H9 (cell line): ENCODE measurements around the gene CLRN1. TPM values are rescaled to one million over a fixed set of nuclear protein-coding genes. Genes with fewer than 3 reads are reported as not detected.

Experiments
- DNase-seq: peaks from one replicate; pipeline ENCODE4 v3.0.0-alpha.2; 2017
- H2AFZ ChIP-seq: one replicate; pipeline ENCODE4 v1.6.1; 2013; ENCODE audit warnings: mild to moderate bottlenecking, low read length, control low read depth, moderate library complexity
- H2AK5ac ChIP-seq: 2 replicates; pipeline ENCODE4 v1.6.1; 2013; ENCODE audit warnings: low read length, control low read depth, mixed read lengths; ENCODE audit not compliant: insufficient read length
- H2BK120ac ChIP-seq: one replicate; pipeline ENCODE4 v1.6.1; 2013; ENCODE audit warnings: low read depth, mild to moderate bottlenecking, low read length, control low read depth, inconsistent platforms; ENCODE audit not compliant: poor library complexity, severe bottlenecking
- H2BK12ac ChIP-seq: 2 replicates; pipeline ENCODE4 v1.6.1; 2013; ENCODE audit warnings: low read length, control low read depth, mixed read lengths, low read depth; ENCODE audit not compliant: insufficient read length
- H2BK15ac ChIP-seq: 2 replicates; pipeline ENCODE4 v1.6.1; 2013; ENCODE audit warnings: low read depth, low read length, control low read depth
- H2BK20ac ChIP-seq: one replicate; pipeline ENCODE4 v1.6.1; 2013; ENCODE audit warnings: low read depth, mild to moderate bottlenecking, low read length, control low read depth, inconsistent platforms; ENCODE audit not compliant: poor library complexity, severe bottlenecking
- H2BK5ac ChIP-seq: 2 replicates; pipeline ENCODE4 v1.6.1; 2013; ENCODE audit warnings: low read length, control low read depth, mixed read lengths; ENCODE audit not compliant: insufficient read length
- H3K14ac ChIP-seq: 2 replicates; pipeline ENCODE4 v1.6.1; 2013; ENCODE audit warnings: low read length, control low read depth; ENCODE audit not compliant: insufficient read depth
- H3K18ac ChIP-seq: 2 replicates; pipeline ENCODE4 v1.6.1; 2013; ENCODE audit warnings: low read depth, mild to moderate bottlenecking, mixed read lengths, low read length, control low read depth; ENCODE audit not compliant: insufficient read length
- H3K23ac ChIP-seq: 2 replicates; pipeline ENCODE4 v1.6.1; 2013; ENCODE audit warnings: low read length, control low read depth, mixed read lengths, low read depth; ENCODE audit not compliant: insufficient read length
- H3K23me2 ChIP-seq: 2 replicates; pipeline ENCODE4 v1.6.1; 2013; ENCODE audit warnings: low read depth, mild to moderate bottlenecking, mixed read lengths, low read length, control low read depth; ENCODE audit not compliant: insufficient read length, poor library complexity, severe bottlenecking
- H3K27ac ChIP-seq: 2 replicates; pipeline ENCODE4 v1.5.1; 2013; ENCODE audit warnings: low read length, control low read depth, mixed read lengths, low read depth; ENCODE audit not compliant: insufficient read length
- H3K27me3 ChIP-seq: 2 replicates; pipeline ENCODE4 v1.6.1; 2013; ENCODE audit warnings: low read length, control low read depth, inconsistent platforms; ENCODE audit not compliant: insufficient read depth
- H3K4ac ChIP-seq: 2 replicates; pipeline ENCODE4 v1.6.1; 2013; ENCODE audit warnings: low read depth, mild to moderate bottlenecking, control low read depth, inconsistent platforms, low read length, moderate library complexity
- H3K4me1 ChIP-seq: 2 replicates; pipeline ENCODE4 v1.6.1; 2013; ENCODE audit warnings: low read length, control low read depth, inconsistent platforms; ENCODE audit not compliant: insufficient read depth
- H3K4me2 ChIP-seq: 2 replicates; pipeline ENCODE4 v1.6.1; 2013; ENCODE audit warnings: low read length, control low read depth, mixed read lengths; ENCODE audit not compliant: insufficient read length, insufficient read depth
- H3K56ac ChIP-seq: 2 replicates; pipeline ENCODE4 v1.6.1; 2013; ENCODE audit warnings: low read depth, mild to moderate bottlenecking, mixed read lengths, low read length, control low read depth; ENCODE audit not compliant: insufficient read length
- H3K79me1 ChIP-seq: 2 replicates; pipeline ENCODE4 v1.6.1; 2013; ENCODE audit warnings: low read depth, mild to moderate bottlenecking, moderate library complexity, low read length, control low read depth, inconsistent platforms; ENCODE audit not compliant: insufficient read depth, poor library complexity, severe bottlenecking
- H3K79me2 ChIP-seq: 2 replicates; pipeline ENCODE4 v1.6.1; 2013; ENCODE audit warnings: low read length, control low read depth, inconsistent platforms; ENCODE audit not compliant: insufficient read depth
- H3K9ac ChIP-seq: 2 replicates; pipeline ENCODE4 v1.6.1; 2013; ENCODE audit warnings: low read length, control low read depth, mixed read lengths; ENCODE audit not compliant: insufficient read length; ENCODE audit errors: extremely low read depth
- H3K9me3 ChIP-seq: one replicate; pipeline ENCODE4 v1.6.1; 2013; ENCODE audit warnings: low read depth, low read length, inconsistent platforms; ENCODE audit not compliant: control insufficient read depth
- H3T11ph ChIP-seq: one replicate; pipeline ENCODE4 v1.6.1; 2013; ENCODE audit warnings: mild to moderate bottlenecking, low read length, control low read depth, inconsistent platforms
- H4K20me1 ChIP-seq: one replicate; pipeline ENCODE4 v1.6.1; 2013; ENCODE audit not compliant: control insufficient read depth, insufficient read length, insufficient read depth
- H4K5ac ChIP-seq: 2 replicates; pipeline ENCODE4 v1.6.1; 2013; ENCODE audit warnings: low read depth, mild to moderate bottlenecking, mixed read lengths, low read length, control low read depth; ENCODE audit not compliant: insufficient read length
- H4K8ac ChIP-seq: replicated peaks from 2 replicates; pipeline ENCODE4 v1.6.1; 2013; ENCODE audit warnings: low read length, control low read depth, mixed read lengths, low read depth; ENCODE audit not compliant: insufficient read length
- H4K91ac ChIP-seq: 2 replicates; pipeline ENCODE4 v1.6.1; 2013; ENCODE audit warnings: low read depth, mild to moderate bottlenecking, moderate library complexity, mixed read lengths, low read length, control low read depth; ENCODE audit not compliant: insufficient read length
- H3K27ac Mint-ChIP-seq, 3 experiments: 2 replicates in 2 of 3; 3 replicates in 1 of 3; pipeline ENCODE4 v1.8.0; 2020 to 2021; ENCODE audit warnings: mixed read lengths in 3 of 3, mild to moderate bottlenecking in 1 of 3, moderate library complexity in 1 of 3
- H3K27me3 Mint-ChIP-seq: 2 replicates; pipeline ENCODE4 v1.8.0; 2021; ENCODE audit warnings: low read depth, mild to moderate bottlenecking, moderate library complexity, mixed read lengths
- H3K36me3 Mint-ChIP-seq, 3 experiments: 2 replicates in 2 of 3; 3 replicates in 1 of 3; pipeline ENCODE4 v1.8.0; 2020 to 2021; ENCODE audit warnings: low read depth in 3 of 3, mixed read lengths in 3 of 3; ENCODE audit not compliant: insufficient read depth in 1 of 3
- H3K4me1 Mint-ChIP-seq, 2 experiments: 2 replicates each; pipeline ENCODE4 v1.8.0; 2020; ENCODE audit warnings: mixed read lengths in 2 of 2
- H3K4me3 Mint-ChIP-seq, 2 experiments: 2 replicates in 1 of 2; 3 replicates in 1 of 2; pipeline ENCODE4 v1.8.0; 2020 to 2021; ENCODE audit warnings: mild to moderate bottlenecking in 2 of 2, mixed read lengths in 2 of 2, moderate library complexity in 1 of 2
- H3K9me3 Mint-ChIP-seq, 2 experiments: 2 replicates in 1 of 2; 3 replicates in 1 of 2; pipeline ENCODE4 v1.8.0; 2020; ENCODE audit warnings: mild to moderate bottlenecking in 2 of 2, mixed read lengths in 2 of 2, moderate library complexity in 1 of 2
- CTCF ChIP-seq: fragments of 200-600 bp; sonication (generic); conservative IDR thresholded peaks from 3 replicates; pipeline ENCODE4 v1.8.0; 2021; ENCODE audit warnings: antibody characterized with exemption, mild to moderate bottlenecking
- WGBS: extraction: QIAGEN DNeasy Blood & Tissue Kit; methylation state at CpG from one replicate; pipeline ENCODE4 v1.1.7; 2013; ENCODE audit warnings: missing lambda C conversion rate, low lambda C conversion rate, mixed read lengths; ENCODE audit not compliant: insufficient read length; ENCODE audit errors: extremely low coverage; 5-methylcytosine and 5-hydroxymethylcytosine counted together
- total RNA-seq: library from RNA; stranded (reverse); gene quantifications from 2 replicates; pipeline ENCODE4 v1.2.1, GENCODE V29; 2021

The CLRN1 gene
- total RNA-seq, 1 experiment from 2014 or later = not detected

GRCh38 chr3:150877303-150877702 lies 95.2 kb downstream of the CLRN1 start:
- H2BK20ac ChIP-seq = no peak overlapping the region
- no peak overlapping the region for H3K4me2 ChIP-seq
- H3K23me2 ChIP-seq = no peaks in the 10 kb centered on the region
- no peak overlapping the region for H3K27ac Mint-ChIP-seq
- no peaks in the 10 kb centered on the region for H3K79me2 ChIP-seq
- DNase-seq = no peak
- no peaks in the 10 kb centered on the region for H3K79me1 ChIP-seq
- no peak overlapping the region for H3K14ac ChIP-seq
- H2BK15ac ChIP-seq = no peak overlapping the region
- H3K4me3 Mint-ChIP-seq = no peak overlapping the region
- no peak overlapping the region for H4K91ac ChIP-seq
- no peak for TF ChIP-seq CTCF
- no peak overlapping the region for H2BK12ac ChIP-seq
- H4K5ac ChIP-seq = no peak overlapping the region
- H3K9ac ChIP-seq = no peak overlapping the region
- no peaks in the 10 kb centered on the region for H3K27me3 ChIP-seq
- no CpG with 5 or more reads among the region's 3 CpGs for WGBS
- H3K4me1 Mint-ChIP-seq = no peaks in the 10 kb centered on the region
- H4K20me1 ChIP-seq = no peaks in the 10 kb centered on the region
- no peak overlapping the region for H2AFZ ChIP-seq
- no peak overlapping the region for H3K23ac ChIP-seq
- H3K4me1 ChIP-seq = no peaks in the 10 kb centered on the region
- H3K56ac ChIP-seq = no peak overlapping the region
- H3K9me3 Mint-ChIP-seq = no peaks in the 10 kb centered on the region
- peaks cover 1% of the 10 kb centered on the region; the same call in 1 of the 2 replicates for H3K27me3 Mint-ChIP-seq
- no peak overlapping the region for H3K27ac ChIP-seq
- H2BK5ac ChIP-seq = no peak overlapping the region
- no peak overlapping the region for H2AK5ac ChIP-seq
- H4K8ac ChIP-seq = no peak overlapping the region
- no peaks in the 10 kb centered on the region for H3K9me3 ChIP-seq
- H3K18ac ChIP-seq = no peak overlapping the region
- H3K36me3 Mint-ChIP-seq = no peaks in the 10 kb centered on the region
- no peak overlapping the region for H3K4ac ChIP-seq
- H2BK120ac ChIP-seq = no peak overlapping the region
- no peak overlapping the region for H3T11ph ChIP-seq
